Liver (tissue), 3 donors: ENCODE data around the gene ZDHHC9.
"Not testable (repeated sequence)": the region's sequence is repeated elsewhere in the genome, so short reads cannot be mapped to it uniquely, and the experiment has no call there.

ENCODE experiments used
- ATF3 ChIP-seq: IDR thresholded peaks from 2 replicates; pipeline ENCODE4 v1.6.1; 2016; ENCODE audit warnings: antibody characterized with exemption
- CTCF ChIP-seq: fragments of 150-350 bp; IDR thresholded peaks from 2 replicates; pipeline ENCODE4 v1.5.1; 2017; ENCODE audit warnings: improper control_type of control experiment, low read depth, low read length; ENCODE audit not compliant: missing input control
- JUND ChIP-seq, 2 donors: IDR thresholded peaks; 2 replicates each; pipeline ENCODE4 v1.6.1; 2016; ENCODE audit warnings: antibody characterized with exemption in 2 of 2
- REST ChIP-seq: IDR thresholded peaks from 2 replicates; pipeline ENCODE4 v1.6.1; 2016; ENCODE audit warnings: antibody characterized with exemption, mild to moderate bottlenecking
- TAF1 ChIP-seq: conservative IDR thresholded peaks from 2 replicates; pipeline ENCODE4 v1.6.1; 2016; ENCODE audit warnings: antibody characterized with exemption, mild to moderate bottlenecking
- YY1 ChIP-seq: IDR thresholded peaks from 2 replicates; pipeline ENCODE4 v1.6.1; 2016; ENCODE audit warnings: antibody characterized with exemption, mild to moderate bottlenecking
- donor health status: healthy.
- donor health status: healthy.

GRCh38 chrX:129859134-129859533, 15.4 kb upstream of the ZDHHC9 start:
- not testable (repeated sequence) for TF ChIP-seq CTCF; ATF3; TAF1; REST; YY1; JUND (IDR thresholded peaks at IDR 0.05)
